ENCODE measurements around the gene SLC49A4. TPM values are rescaled to one million over a fixed set of nuclear protein-coding genes. Genes with fewer than 3 reads are reported as not detected.

Gene SLC49A4
- total RNA-seq, 4 donors from 2014 or later, result 2.4 to 29.9 (median 20.1) TPM

DNA sequence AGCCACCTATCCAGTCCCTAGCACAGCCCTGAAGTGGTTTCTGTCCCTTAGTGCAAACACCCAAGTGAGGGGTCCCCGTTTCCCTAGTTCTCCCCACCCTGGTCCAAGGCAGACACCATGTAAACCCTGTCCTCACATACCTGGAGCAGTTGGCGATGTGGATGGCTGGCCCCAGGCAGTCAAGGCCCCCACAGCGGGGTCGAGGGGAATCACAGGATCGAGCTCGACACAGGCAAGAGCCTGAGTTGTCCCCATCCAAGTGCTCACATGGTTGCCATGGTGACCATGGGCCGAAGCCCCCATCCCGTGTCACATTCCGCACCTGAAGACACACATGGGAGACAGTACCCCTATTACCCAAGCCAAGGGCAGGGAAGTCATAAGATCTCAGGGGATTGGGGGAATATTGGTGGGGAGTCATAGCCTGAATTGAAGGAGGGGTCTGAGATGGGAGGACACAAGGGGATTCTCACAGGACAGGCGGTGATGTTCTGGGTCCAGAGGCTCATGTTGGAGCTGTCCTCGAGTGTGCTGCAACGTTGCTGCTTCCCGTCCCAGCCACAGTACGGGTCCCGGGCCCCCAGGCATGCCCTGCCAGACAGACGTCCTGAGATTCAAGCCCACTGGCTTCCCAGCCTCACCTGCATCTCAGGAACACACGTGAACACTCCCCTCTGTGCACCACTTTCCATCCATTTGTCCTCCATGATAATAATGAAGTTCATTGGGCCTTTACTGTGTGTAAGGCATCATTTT is 120.6 kb downstream of the SLC49A4 start:
- Histone ChIP-seq H3K27ac (no peak overlapping the region), H3K9me3 (no peaks in the 10 kb centered on the region), H3K4me3 (no peak overlapping the region), H3K27me3 (peaks cover 35% of the 10 kb centered on the region), H3K4me1 (no peaks in the 10 kb centered on the region), H3K36me3 (no peaks in the 10 kb centered on the region)
- no peak for DNase-seq
- 84% methylated on average over 17 of the region's 17 CpGs; no CpG with 5 or more reads in 1 of the 2 donors for WGBS, 2 donors (ENCODE audit: low coverage in 1 of 2)
- TF ChIP-seq CTCF (IDR thresholded peaks at IDR 0.05) (no peak), POLR2AphosphoS5 (IDR thresholded peaks at IDR 0.05) (no peak), POLR2A (IDR thresholded peaks at IDR 0.05) (no peak), EP300 (IDR thresholded peaks at IDR 0.05; ENCODE audit: low read depth) (no peak)
- in situ Hi-C loops (cut with MboI; ENCODE audit: low pct_ligation_motif_present in 1 of 4, low pct_unique_long_range_greater_than_20kb in 1 of 4, low sequenced_read_pairs in 3 of 4), result no loop called here
- intact Hi-C loops (cut with DNase I; ENCODE audit: low total_unique reads), result no loop called here

DNA sequence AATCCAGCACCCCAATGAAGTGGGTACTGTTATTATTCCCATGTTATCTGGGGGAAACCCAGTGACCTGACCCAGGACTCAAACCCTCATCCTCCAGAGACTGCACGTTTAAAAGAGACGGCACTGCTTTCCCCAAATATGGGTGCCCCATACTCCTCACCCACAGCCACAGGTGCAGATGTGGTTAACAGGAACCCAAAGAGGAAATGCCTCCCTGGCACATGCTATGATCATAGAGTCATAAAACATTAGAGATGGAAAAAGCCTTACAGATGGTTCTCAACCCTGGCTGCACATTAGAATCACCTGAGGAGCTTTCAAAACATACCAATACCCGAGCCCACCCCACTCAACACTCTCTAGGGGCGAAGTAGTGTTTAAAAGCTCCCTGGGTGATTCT is 121.2 kb downstream of the SLC49A4 start:
- no peaks in the 10 kb centered on the region for H3K4me1 ChIP-seq
- no peak overlapping the region for H3K4me3 ChIP-seq
- 62 to 69% methylated on average over 4 of the region's 4 CpGs for WGBS, 2 donors (ENCODE audit: low coverage in 1 of 2)
- H3K27me3 ChIP-seq, result peaks cover 41% of the 10 kb centered on the region
- in situ Hi-C loops (cut with MboI; ENCODE audit: low pct_ligation_motif_present in 1 of 4, low pct_unique_long_range_greater_than_20kb in 1 of 4, low sequenced_read_pairs in 3 of 4), result no loop called here
- intact Hi-C loops (cut with DNase I; ENCODE audit: low total_unique reads), result no loop called here
- no peaks in the 10 kb centered on the region for H3K9me3 ChIP-seq
- no peaks in the 10 kb centered on the region for H3K36me3 ChIP-seq
- DNase-seq, result no peak
- TF ChIP-seq POLR2A (IDR thresholded peaks at IDR 0.05) (no peak), CTCF (IDR thresholded peaks at IDR 0.05) (no peak), EP300 (IDR thresholded peaks at IDR 0.05; ENCODE audit: low read depth) (no peak), POLR2AphosphoS5 (IDR thresholded peaks at IDR 0.05) (no peak)
- no peak overlapping the region for H3K27ac ChIP-seq

DNA sequence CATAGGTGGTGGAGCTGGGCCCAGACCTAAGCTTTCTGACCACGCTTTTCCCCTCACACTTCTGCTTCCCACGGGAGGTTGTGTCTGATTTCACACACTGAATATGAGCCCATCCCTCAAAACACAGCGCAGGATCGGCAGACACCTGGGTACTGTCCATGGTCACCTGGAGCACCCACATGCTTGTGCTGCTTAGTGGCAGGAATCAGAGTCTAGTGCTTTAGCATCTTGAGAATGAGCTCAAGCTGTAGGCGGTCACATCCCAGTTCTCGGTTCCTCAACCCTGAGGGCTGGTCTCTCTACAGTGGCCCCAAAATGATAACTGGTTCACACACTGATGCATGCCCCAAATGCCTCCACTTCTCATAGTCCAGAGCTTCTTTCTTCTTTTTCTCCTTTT is 121.7 kb downstream of the SLC49A4 start:
- in situ Hi-C loops (cut with MboI; ENCODE audit: low pct_ligation_motif_present in 1 of 4, low pct_unique_long_range_greater_than_20kb in 1 of 4, low sequenced_read_pairs in 3 of 4), result no loop called here

GRCh38 chr3:122917412-122917811 is 122.5 kb downstream of the SLC49A4 start:
- Histone ChIP-seq H3K27ac (no peak overlapping the region), H3K36me3 (no peaks in the 10 kb centered on the region), H3K4me3 (no peak overlapping the region), H3K4me1 (peaks cover 5 to 11% (median 8%) of the 10 kb centered on the region in 4 donors), H3K27me3 (peaks cover 44% of the 10 kb centered on the region), H3K9me3 (no peaks in the 10 kb centered on the region)
- intact Hi-C loops (cut with DNase I; ENCODE audit: low total_unique reads), result no loop called here
- no peak for DNase-seq
- in situ Hi-C loops (cut with MboI; ENCODE audit: low pct_ligation_motif_present in 1 of 4, low pct_unique_long_range_greater_than_20kb in 1 of 4, low sequenced_read_pairs in 3 of 4), result no loop called here
- TF ChIP-seq POLR2A (IDR thresholded peaks at IDR 0.05), result no peak
- WGBS, 2 donors (ENCODE audit: low coverage in 1 of 2), result 67 to 88% methylated on average over 1 to 4 of the region's 4 CpGs

More for the DNA sequence above, 121.7 kb downstream of the SLC49A4 start:
- 80% methylated on average over 6 of the region's 6 CpGs; no CpG with 5 or more reads in 1 of the 2 donors for WGBS, 2 donors (ENCODE audit: low coverage in 1 of 2)
- DNase-seq, result no peak
- no peaks in the 10 kb centered on the region for H3K36me3 ChIP-seq
- peaks cover 0 to 3% (median under 1%) of the 10 kb centered on the region in 4 donors for H3K4me1 ChIP-seq
- intact Hi-C loops (cut with DNase I; ENCODE audit: low total_unique reads), result no loop called here
- no peak overlapping the region for H3K27ac ChIP-seq
- H3K4me3 ChIP-seq, result no peak overlapping the region
- peaks cover 42% of the 10 kb centered on the region for H3K27me3 ChIP-seq
- no peak for TF ChIP-seq EP300 (IDR thresholded peaks at IDR 0.05; ENCODE audit: low read depth)
- TF ChIP-seq POLR2AphosphoS5 (IDR thresholded peaks at IDR 0.05), result no peak
- no peak for TF ChIP-seq POLR2A (IDR thresholded peaks at IDR 0.05)
- TF ChIP-seq CTCF (IDR thresholded peaks at IDR 0.05), result no peak
- no peaks in the 10 kb centered on the region for H3K9me3 ChIP-seq
